A549 treated with GW870086 at 1 μM for 4 hours (cell line): ENCODE measurements around the gene LIG4. TPM values are rescaled to one million over a fixed set of nuclear protein-coding genes. Genes with fewer than 3 reads are reported as not detected.

Source experiments
- total RNA-seq: library from RNA; stranded (reverse); fragments of 200-300 nt; extraction: Qiagen RNA extraction; gene quantifications from 5 replicates; pipeline ENCODE4 v1.2.3, GENCODE V29; 2022; ENCODE audit warnings: low read depth

The LIG4 gene
- total RNA-seq, result 3.1 to 4.9 TPM (median 4.4 TPM) in 5 replicates

GRCh38 chr13:108215436-108215835 is at the start of gene LIG4:
TSS of gene LIG4 (minus strand) at chr13:108215536. CDS start at chr13:108211268, 4,268 bp downstream.

GRCh38 chr13:108218044-108218974 is 3.0 kb upstream of the LIG4 start, which contains the start of gene ABHD13:
TSS of gene ABHD13 (plus strand) at chr13:108218392. CDS start at chr13:108229219, 10,827 bp downstream.

Other genes with a start within 250 kb of the LIG4 start
- gene ABHD13, start 2.9 kb upstream of the LIG4 start, total RNA-seq, result 3.4 to 6.0 TPM (median 5.0 TPM) in 5 replicates
- gene TNFSF13B, start 54.2 kb upstream of the LIG4 start, total RNA-seq, result 0.15 TPM in 1 of 5 replicates, not detected in the others